Spleen (tissue), 11 donors: ENCODE measurements around the gene DENND10. TPM values are rescaled to one million over a fixed set of nuclear protein-coding genes. Genes with fewer than 3 reads are reported as not detected.

Source experiments
- DNase-seq: peaks from one replicate; pipeline ENCODE4 v3.0.0-alpha.2; 2020
- H3K27ac ChIP-seq, 8 donors: fragments of 200-600 bp; sonication (generic) in 7 of 8; 1 replicate in 4 of 8; 2 replicates in 4 of 8; pipeline versions ENCODE4 v1.5.0 to v1.8.0; 2016 to 2021; ENCODE audit warnings: inconsistent platforms in 4 of 8, mild to moderate bottlenecking in 4 of 8, moderate library complexity in 1 of 8
- H3K27me3 ChIP-seq, 7 donors: fragments of 200-600 bp; sonication (generic) in 6 of 7; replicated peaks in 1 of 7; 1 replicate in 4 of 7; 2 replicates in 3 of 7; pipeline versions ENCODE4 v1.5.0 to v1.8.0; 2016 to 2021; ENCODE audit warnings: inconsistent platforms in 3 of 7, mild to moderate bottlenecking in 1 of 7
- H3K36me3 ChIP-seq, 6 donors: fragments of 200-600 bp; sonication (generic) in 5 of 6; 1 replicate in 4 of 6; 2 replicates in 2 of 6; pipeline versions ENCODE4 v1.5.0 to v1.8.0; 2016 to 2021; ENCODE audit warnings: inconsistent platforms in 2 of 6
- H3K4me1 ChIP-seq, 6 donors: fragments of 200-600 bp; sonication (generic) in 5 of 6; 1 replicate in 3 of 6; 2 replicates in 3 of 6; pipeline versions ENCODE4 v1.5.0 to v1.8.0; 2016 to 2021; ENCODE audit warnings: inconsistent platforms in 3 of 6
- H3K4me3 ChIP-seq, 8 donors: fragments of 200-600 bp; sonication (generic) in 7 of 8; 1 replicate in 4 of 8; 2 replicates in 4 of 8; pipeline versions ENCODE4 v1.5.0 to v1.8.0; 2016 to 2021; ENCODE audit warnings: inconsistent platforms in 4 of 8, mild to moderate bottlenecking in 4 of 8, moderate library complexity in 2 of 8
- H3K9me3 ChIP-seq, 8 donors: fragments of 200-600 bp; sonication (generic) in 7 of 8; 1 replicate in 4 of 8; 2 replicates in 4 of 8; pipeline versions ENCODE4 v1.5.0 to v1.8.0; 2016 to 2021; ENCODE audit warnings: inconsistent platforms in 4 of 8
- POLR2A ChIP-seq, 3 donors: fragments of 450-650 bp; IDR thresholded peaks; one replicate each; pipeline ENCODE4 v1.5.1; 2017; ENCODE audit warnings: antibody characterized with exemption in 3 of 3, mild to moderate bottlenecking in 1 of 3
- POLR2AphosphoS5 ChIP-seq, 3 donors: sonication (generic); formaldehyde crosslinking; IDR thresholded peaks; one replicate each; pipeline ENCODE4 v1.5.1; 2017; ENCODE audit warnings: antibody characterized with exemption in 3 of 3
- WGBS, 5 donors: extraction: QIAGEN DNeasy Blood & Tissue Kit in 3 of 5; methylation state at CpG; one replicate each; pipeline versions ENCODE4 v1.1.5 to v1.1.7; 2013 to 2018; 5-methylcytosine and 5-hydroxymethylcytosine counted together
- intact Hi-C: fragments of 100-400 bp; cut with DNase I; formaldehyde crosslinking; loops from one replicate; pipeline ENCODE4 v1.15.0; 2023; ENCODE audit warnings: low total_unique reads
- polyA plus RNA-seq, 3 donors: library from polyadenylated mRNA; stranded (reverse); fragments of 200-250 nt; gene quantifications; one replicate each; pipeline ENCODE4 v1.2.1, GENCODE V29; 2013
- total RNA-seq, 7 donors: library from RNA; depleted of rRNA in 3 of 7; stranded (reverse); fragments of >200 nt in 3 of 7; fragmentation: NEBNext Ultra II Directional in 4 of 7; extraction: Animal tissue kit (Norgen Biotek cat#: 25700) in 4 of 7; gene quantifications; one replicate each; pipeline versions ENCODE4 v1.1.0 to v1.2.1, GENCODE V29; 2016 to 2021
- TF ChIP-seq, protein P1 (sequence below), 11 experiments: fragments of 200-600 bp in 7 of 11; fragments of 450-650 bp in 4 of 11; sonication (generic) in 4 of 11; IDR thresholded peaks in 8 of 11; conservative IDR thresholded peaks in 3 of 11; 1 replicate in 7 of 11; 2 replicates in 4 of 11; pipeline versions ENCODE4 v1.4.0 to v1.8.0; 2016 to 2021; ENCODE audit warnings: antibody characterized with exemption in 11 of 11, inconsistent platforms in 4 of 11, mild to moderate bottlenecking in 1 of 11
- donor health status: healthy with polysubstance abuse.
- donor health status: DM: no; HTN: no; CAD: no; lungs with moderate emphysema.
- donor health status: DM: no; HTN: no; CAD: no.
- donor health status: Bipolar disorder and iron deficiency.
- donor health status: healthy.
- donor health status: DM: no; HTN: no; CAD: no.
- donor health status: DM: yes; HTN: yes; CAD: no.

Gene DENND10
- total and polyA plus RNA-seq, 10 donors, result 11.3 to 57.0 (median 35.5) TPM

DNA sequence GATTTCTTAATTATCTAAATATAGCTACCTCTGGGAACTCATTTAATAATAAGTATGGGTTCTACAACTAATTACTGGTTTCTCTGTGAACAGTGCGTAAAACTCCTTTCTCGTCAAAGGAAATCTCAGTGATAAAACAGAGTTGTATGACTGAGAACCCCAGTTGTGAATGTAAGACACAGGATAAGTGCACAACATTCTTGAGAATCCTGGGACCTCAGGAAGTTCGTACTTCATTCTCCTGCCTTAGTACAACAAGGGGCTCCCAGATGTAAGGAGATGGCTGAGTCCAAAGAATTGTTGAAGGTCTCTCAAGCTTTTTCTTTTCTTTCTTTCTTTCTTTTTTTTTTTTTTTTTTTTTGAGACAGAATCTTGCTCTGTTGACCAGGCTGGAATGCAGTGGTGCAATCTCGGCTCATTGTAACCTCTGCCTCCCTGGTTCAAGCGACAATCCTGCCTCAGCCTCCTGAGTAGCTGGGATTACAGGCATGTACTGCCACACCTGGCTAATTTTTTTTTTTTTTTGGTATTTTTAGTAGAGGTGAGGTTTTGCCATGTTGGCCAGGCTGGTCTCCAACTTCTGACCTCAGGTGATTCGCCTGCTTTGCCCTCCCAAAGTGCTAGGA lies 12.5 kb downstream of the DENND10 start:
- no peaks in the 10 kb centered on the region for H3K27me3 ChIP-seq
- 89 to 92% (median 90%) methylated on average over 6 of the region's 6 CpGs for WGBS, 5 donors
- H3K27ac ChIP-seq, result peak overlapping the region in 2 of 8 donors; percentile 34 to 36
- intact Hi-C loops, result no loop called here
- H3K9me3 ChIP-seq, result no peaks in the 10 kb centered on the region
- DNase-seq, result no peak
- H3K4me3 ChIP-seq, result no peak overlapping the region
- no peak for TF ChIP-seq POLR2AphosphoS5 (IDR thresholded peaks at IDR 0.05)
- TF ChIP-seq, protein P1, sequence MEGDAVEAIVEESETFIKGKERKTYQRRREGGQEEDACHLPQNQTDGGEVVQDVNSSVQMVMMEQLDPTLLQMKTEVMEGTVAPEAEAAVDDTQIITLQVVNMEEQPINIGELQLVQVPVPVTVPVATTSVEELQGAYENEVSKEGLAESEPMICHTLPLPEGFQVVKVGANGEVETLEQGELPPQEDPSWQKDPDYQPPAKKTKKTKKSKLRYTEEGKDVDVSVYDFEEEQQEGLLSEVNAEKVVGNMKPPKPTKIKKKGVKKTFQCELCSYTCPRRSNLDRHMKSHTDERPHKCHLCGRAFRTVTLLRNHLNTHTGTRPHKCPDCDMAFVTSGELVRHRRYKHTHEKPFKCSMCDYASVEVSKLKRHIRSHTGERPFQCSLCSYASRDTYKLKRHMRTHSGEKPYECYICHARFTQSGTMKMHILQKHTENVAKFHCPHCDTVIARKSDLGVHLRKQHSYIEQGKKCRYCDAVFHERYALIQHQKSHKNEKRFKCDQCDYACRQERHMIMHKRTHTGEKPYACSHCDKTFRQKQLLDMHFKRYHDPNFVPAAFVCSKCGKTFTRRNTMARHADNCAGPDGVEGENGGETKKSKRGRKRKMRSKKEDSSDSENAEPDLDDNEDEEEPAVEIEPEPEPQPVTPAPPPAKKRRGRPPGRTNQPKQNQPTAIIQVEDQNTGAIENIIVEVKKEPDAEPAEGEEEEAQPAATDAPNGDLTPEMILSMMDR (IDR thresholded peaks at IDR 0.05 in 8 of 11, conservative IDR thresholded peaks at IDR 0.05 in 3 of 11), result no peak
- no peak for TF ChIP-seq POLR2A (IDR thresholded peaks at IDR 0.05)
- H3K36me3 ChIP-seq, result peaks cover 0 to 90% (median 47%) of the 10 kb centered on the region in 6 donors
- peaks cover 0 to 47% (median 16%) of the 10 kb centered on the region in 6 donors for H3K4me1 ChIP-seq

DNA sequence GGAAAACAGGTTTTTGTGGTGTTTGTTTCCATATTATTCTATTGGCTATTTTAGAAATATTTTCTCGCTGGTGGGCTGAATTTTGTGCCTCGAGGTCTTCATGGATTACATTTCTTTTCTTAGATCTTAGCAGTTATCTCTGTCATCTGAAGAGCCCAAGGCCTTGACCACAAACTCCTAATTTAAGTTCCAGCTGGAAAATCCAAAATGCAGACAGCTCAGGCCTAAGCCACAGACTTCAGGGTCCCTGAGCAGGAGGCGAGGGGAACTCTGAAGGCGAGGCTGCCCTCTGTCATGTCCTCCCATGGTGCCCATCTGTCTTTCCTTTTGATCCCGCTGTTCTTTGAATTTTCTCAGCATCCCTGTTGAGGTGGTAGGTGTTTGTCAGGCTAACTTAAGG lies 14.3 kb downstream of the DENND10 start:
- H3K4me1 ChIP-seq, result peaks cover 0 to 44% (median 15%) of the 10 kb centered on the region in 6 donors
- WGBS, 5 donors, result 88 to 94% (median 91%) methylated on average over 5 of the region's 5 CpGs
- H3K27me3 ChIP-seq, result no peaks in the 10 kb centered on the region
- H3K36me3 ChIP-seq, result peaks cover 0 to 90% (median 51%) of the 10 kb centered on the region in 6 donors
- intact Hi-C loops, result no loop called here
- H3K4me3 ChIP-seq, result no peak overlapping the region
- no peak for DNase-seq
- H3K9me3 ChIP-seq, result no peaks in the 10 kb centered on the region
- TF ChIP-seq POLR2AphosphoS5 (IDR thresholded peaks at IDR 0.05) (no peak), POLR2A (IDR thresholded peaks at IDR 0.05) (no peak)
- TF ChIP-seq, protein P1 (IDR thresholded peaks at IDR 0.05 in 8 of 11, conservative IDR thresholded peaks at IDR 0.05 in 3 of 11), result no peak
- no peak overlapping the region for H3K27ac ChIP-seq

DNA sequence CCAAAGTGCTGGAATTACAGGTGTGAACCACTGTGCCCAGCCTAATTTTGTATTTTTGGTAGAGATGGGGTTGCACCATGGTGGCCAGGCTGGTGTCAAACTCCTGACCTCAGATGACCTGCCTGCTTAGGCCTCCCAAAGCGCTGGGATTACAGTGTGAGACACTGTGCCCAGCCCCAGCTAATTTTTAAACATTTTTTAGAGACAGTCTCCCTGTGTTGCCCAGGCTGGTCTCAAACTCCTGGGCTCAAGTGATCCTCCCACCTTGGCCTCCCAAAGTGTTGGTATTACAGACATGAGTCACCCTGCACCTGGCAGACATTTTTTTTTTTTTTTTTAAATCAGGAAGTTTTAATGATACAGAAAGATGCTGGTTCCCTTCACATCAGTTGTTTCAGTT lies 15.5 kb downstream of the DENND10 start:
- Histone ChIP-seq H3K36me3 (peaks cover 0 to 90% (median 55%) of the 10 kb centered on the region in 6 donors), H3K9me3 (no peaks in the 10 kb centered on the region), H3K4me3 (no peak overlapping the region), H3K27me3 (no peaks in the 10 kb centered on the region), H3K4me1 (peaks cover 0 to 32% (median 10%) of the 10 kb centered on the region in 6 donors), H3K27ac (no peak overlapping the region)
- TF ChIP-seq, protein P1 (IDR thresholded peaks at IDR 0.05 in 8 of 11, conservative IDR thresholded peaks at IDR 0.05 in 3 of 11), result no peak
- TF ChIP-seq POLR2A (IDR thresholded peaks at IDR 0.05), result no peak
- TF ChIP-seq POLR2AphosphoS5 (IDR thresholded peaks at IDR 0.05), result no peak
- WGBS, 5 donors, result 88 to 94% (median 92%) methylated on average over 1 of the region's 1 CpG
- no peak for DNase-seq
- intact Hi-C loops, result no loop called here

DNA sequence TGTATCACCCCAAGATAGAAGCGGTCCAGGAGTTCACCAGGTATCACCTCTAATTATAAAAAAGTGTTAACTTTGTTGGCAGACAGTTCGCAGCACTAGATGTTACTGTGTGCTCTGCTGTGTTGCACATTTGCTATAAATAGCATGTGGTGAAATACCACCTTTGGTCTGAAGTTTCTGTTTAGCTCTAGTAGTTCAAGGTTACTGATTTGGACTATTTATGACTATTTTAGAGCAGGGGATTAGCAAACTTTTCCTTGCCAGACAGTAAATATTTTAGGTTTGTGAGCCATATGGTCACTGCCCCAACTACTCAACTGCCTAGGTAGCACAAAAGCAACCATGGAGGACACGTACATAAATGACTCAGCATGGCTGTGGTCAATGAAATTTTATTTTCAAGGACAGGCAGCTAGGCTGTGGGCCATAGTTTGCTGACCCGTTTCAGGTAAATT lies 16.5 kb downstream of the DENND10 start:
- 44 to 62% (median 58%) methylated on average over 4 of the region's 4 CpGs for WGBS, 5 donors
- H3K4me3 ChIP-seq, result no peak overlapping the region
- H3K27ac ChIP-seq, result peak overlapping the region in 5 of 8 donors; percentile 6 to 68 (median 54)
- H3K4me1 ChIP-seq, result peaks cover 0 to 25% (median 8%) of the 10 kb centered on the region in 6 donors
- H3K36me3 ChIP-seq, result peaks cover 0 to 93% (median 61%) of the 10 kb centered on the region in 6 donors
- no peak for DNase-seq
- TF ChIP-seq POLR2AphosphoS5 (IDR thresholded peaks at IDR 0.05) (no peak), POLR2A (IDR thresholded peaks at IDR 0.05) (no peak)
- TF ChIP-seq, protein P1 (IDR thresholded peaks at IDR 0.05 in 8 of 11, conservative IDR thresholded peaks at IDR 0.05 in 3 of 11), result no peak
- no peaks in the 10 kb centered on the region for H3K9me3 ChIP-seq
- intact Hi-C loops, result no loop called here
- H3K27me3 ChIP-seq, result no peaks in the 10 kb centered on the region
